ENCODE results near the gene VWA3B. TPM values are rescaled to one million over a fixed set of nuclear protein-coding genes. Genes with fewer than 3 reads are reported as not detected.

The VWA3B gene
- total RNA-seq, 2 donors from 2014 or later = 4.0 TPM; not detected in 1

DNA sequence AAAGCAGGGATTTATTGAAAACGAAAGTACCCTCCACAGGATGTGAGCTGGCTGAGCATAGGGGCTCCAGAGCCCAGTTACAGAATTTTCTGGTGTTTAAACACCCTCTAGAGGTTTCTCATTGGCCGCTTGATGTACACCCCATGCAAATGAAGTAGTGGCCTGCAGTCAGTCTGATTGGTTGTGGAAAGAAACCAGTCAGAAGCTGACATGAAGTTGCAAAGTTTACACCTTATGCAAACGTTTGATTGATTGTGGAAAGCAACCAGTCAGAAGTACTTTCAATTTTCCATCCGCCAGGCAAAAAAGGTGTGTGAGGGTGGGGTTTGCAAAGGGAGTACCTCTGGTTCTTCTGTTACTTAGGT, 62.3 kb downstream of the VWA3B start:
- TF ChIP-seq POLR2AphosphoS5 (IDR thresholded peaks at IDR 0.05) (no peak), CTCF (IDR thresholded peaks at IDR 0.05) (peak in 1 of 4 experiments; percentile 4)
- Histone ChIP-seq H3K27me3 (replicated peaks; ENCODE audit: insufficient read depth) (no peaks in the 10 kb centered on the region), H3K9me3 (no peaks in the 10 kb centered on the region), H3K36me3 (no peaks in the 10 kb centered on the region), H3K4me1 (replicated peaks) (no peaks in the 10 kb centered on the region), H3K27ac (no peak overlapping the region), H3K4me3 (no peak overlapping the region)
- WGBS = 50% methylated on average over 4 of the region's 4 CpGs
- no peak for DNase-seq (ENCODE audit: low spot score)
- intact Hi-C loops (cut with DNase I) = no loop called here

DNA sequence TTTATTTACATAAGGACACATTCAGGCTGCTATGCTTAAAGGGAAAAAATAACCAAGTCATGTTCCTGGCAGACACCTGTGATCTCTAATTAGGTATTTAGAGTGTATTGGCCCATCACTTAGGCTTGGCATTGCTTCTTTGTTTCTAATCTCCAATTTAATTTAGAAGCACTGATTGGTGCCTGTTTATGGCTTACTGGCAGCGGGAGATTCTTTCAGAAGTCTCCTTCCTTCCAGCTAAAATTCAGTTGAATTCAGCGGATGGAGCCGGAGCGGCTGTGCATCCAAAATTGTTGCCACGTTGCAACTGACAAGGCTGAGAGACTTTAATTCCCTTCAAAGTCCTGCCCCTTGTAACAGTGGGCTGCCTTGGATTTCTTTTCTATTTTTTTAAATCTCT, 66.5 kb downstream of the VWA3B start:
- no peak overlapping the region for H3K4me3 ChIP-seq
- no peaks in the 10 kb centered on the region for H3K27me3 ChIP-seq (replicated peaks; ENCODE audit: insufficient read depth)
- WGBS = 61% methylated on average over 5 of the region's 5 CpGs
- intact Hi-C loops (cut with DNase I) = no loop called here
- TF ChIP-seq POLR2A (IDR thresholded peaks at IDR 0.05) = no peak
- no peak for TF ChIP-seq CTCF (IDR thresholded peaks at IDR 0.05)
- no peak for TF ChIP-seq POLR2AphosphoS5 (IDR thresholded peaks at IDR 0.05)
- no peaks in the 10 kb centered on the region for H3K9me3 ChIP-seq
- no peaks in the 10 kb centered on the region for H3K4me1 ChIP-seq (replicated peaks)
- DNase-seq (ENCODE audit: low spot score) = no peak
- no peaks in the 10 kb centered on the region for H3K36me3 ChIP-seq
- H3K27ac ChIP-seq = no peak overlapping the region

GRCh38 chr2:98155291-98155690, 68.3 kb downstream of the VWA3B start:
- intact Hi-C loops (cut with DNase I) = no loop called here
- H3K4me3 ChIP-seq = no peak overlapping the region
- TF ChIP-seq POLR2A (IDR thresholded peaks at IDR 0.05) (no peak), CTCF (IDR thresholded peaks at IDR 0.05) (no peak), POLR2AphosphoS5 (IDR thresholded peaks at IDR 0.05) (no peak)
- no peaks in the 10 kb centered on the region for H3K27me3 ChIP-seq (replicated peaks; ENCODE audit: insufficient read depth)
- H3K27ac ChIP-seq = no peak overlapping the region
- WGBS = 96% methylated on average over 8 of the region's 8 CpGs
- no peaks in the 10 kb centered on the region for H3K9me3 ChIP-seq
- no peak for DNase-seq (ENCODE audit: low spot score)
- H3K36me3 ChIP-seq = no peaks in the 10 kb centered on the region
- no peaks in the 10 kb centered on the region for H3K4me1 ChIP-seq (replicated peaks)

- 51% methylated on average over 4 of the region's 4 CpGs for WGBS
- DNase-seq (ENCODE audit: low spot score) = no peak
- intact Hi-C loops (cut with DNase I) = no loop called here
These were observed 68.7 kb downstream of the VWA3B start for GRCh38 chr2:98155716-98156115.

GRCh38 chr2:98156304-98156703, 69.3 kb downstream of the VWA3B start:
- no peaks in the 10 kb centered on the region for H3K36me3 ChIP-seq
- DNase-seq (ENCODE audit: low spot score) = no peak
- TF ChIP-seq POLR2A (IDR thresholded peaks at IDR 0.05) (no peak), CTCF (IDR thresholded peaks at IDR 0.05) (no peak), POLR2AphosphoS5 (IDR thresholded peaks at IDR 0.05) (no peak)
- H3K27ac ChIP-seq = no peak overlapping the region
- H3K4me3 ChIP-seq = no peak overlapping the region
- no peaks in the 10 kb centered on the region for H3K4me1 ChIP-seq (replicated peaks)
- no peaks in the 10 kb centered on the region for H3K27me3 ChIP-seq (replicated peaks; ENCODE audit: insufficient read depth)
- whole genome bisulfite sequencing = 95% methylated on average over 7 of the region's 7 CpGs
- intact Hi-C loops (cut with DNase I) = no loop called here
- no peaks in the 10 kb centered on the region for H3K9me3 ChIP-seq

More at GRCh38 chr2:98155716-98156115, 68.7 kb downstream of the VWA3B start:
- Histone ChIP-seq H3K27me3 (replicated peaks; ENCODE audit: insufficient read depth) (no peaks in the 10 kb centered on the region), H3K36me3 (no peaks in the 10 kb centered on the region), H3K4me3 (no peak overlapping the region), H3K27ac (no peak overlapping the region), H3K4me1 (replicated peaks) (no peaks in the 10 kb centered on the region), H3K9me3 (no peaks in the 10 kb centered on the region)
- no peak for TF ChIP-seq CTCF (IDR thresholded peaks at IDR 0.05)

Measured in prostate gland (tissue), 2 donors.